Subcutaneous abdominal adipose tissue (tissue), 5 donors: ENCODE results near the gene AP3S2.

ENCODE experiments used
- H3K27ac ChIP-seq: one replicate; pipeline ENCODE4 v1.7.0; 2013; ENCODE audit warnings: low read depth, mild to moderate bottlenecking, inconsistent platforms, low read length, moderate library complexity
- H3K27me3 ChIP-seq, 5 donors: one replicate each; pipeline ENCODE4 v1.7.0; 2013; ENCODE audit warnings: low read length in 5 of 5, inconsistent platforms in 1 of 5; ENCODE audit not compliant: control insufficient read depth in 5 of 5, insufficient read depth in 4 of 5
- H3K36me3 ChIP-seq, 5 donors: one replicate each; pipeline ENCODE4 v1.7.0; 2013; ENCODE audit warnings: low read length in 5 of 5; ENCODE audit not compliant: control insufficient read depth in 5 of 5, insufficient read depth in 5 of 5
- H3K4me1 ChIP-seq, 5 donors: one replicate each; pipeline ENCODE4 v1.7.0; 2013; ENCODE audit warnings: low read length in 5 of 5, mild to moderate bottlenecking in 3 of 5, moderate library complexity in 1 of 5; ENCODE audit not compliant: control insufficient read depth in 5 of 5, insufficient read depth in 5 of 5
- H3K4me3 ChIP-seq, 5 donors: one replicate each; pipeline ENCODE4 v1.7.0; 2013; ENCODE audit warnings: low read length in 5 of 5, low read depth in 1 of 5
- H3K9ac ChIP-seq, 5 donors: one replicate each; pipeline ENCODE4 v1.7.0; 2013; ENCODE audit warnings: low read length in 5 of 5, mild to moderate bottlenecking in 4 of 5, moderate library complexity in 3 of 5
- H3K9me3 ChIP-seq, 5 donors: one replicate each; pipeline ENCODE4 v1.7.0; 2013; ENCODE audit warnings: low read length in 5 of 5; ENCODE audit not compliant: control insufficient read depth in 5 of 5
- donor health status: healthy.
- donor health status: healthy.
- donor health status: healthy.
- donor health status: healthy.
- donor health status: healthy.

Gene AP3S2

DNA sequence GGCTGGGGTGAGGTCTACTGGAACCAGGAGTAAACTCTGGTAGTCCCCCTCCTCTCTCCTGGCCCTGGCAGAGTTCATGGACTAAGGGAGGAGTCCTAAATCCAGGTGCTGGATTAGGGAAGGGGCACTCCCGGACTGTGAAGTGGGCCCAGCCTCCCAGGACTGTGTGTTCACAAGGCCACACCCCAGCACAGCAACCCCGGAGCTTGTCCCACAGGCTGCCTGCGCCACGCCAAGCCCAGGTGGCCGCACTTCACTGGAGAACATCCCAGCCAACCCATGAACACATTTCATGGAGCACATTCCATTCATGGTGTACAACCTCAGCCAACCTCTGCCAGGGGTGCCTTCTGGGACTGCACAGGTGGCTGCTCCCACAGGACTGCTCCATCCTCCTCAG is 10.7 kb upstream of the AP3S2 start:
- Histone ChIP-seq H3K9me3 (no peaks in the 10 kb centered on the region), H3K9ac (no peak overlapping the region), H3K36me3 (peaks cover 5 to 84% (median 66%) of the 10 kb centered on the region in 5 donors), H3K27me3 (no peaks in the 10 kb centered on the region), H3K27ac (no peak overlapping the region), H3K4me1 (peaks cover 0 to 2% (median 0%) of the 10 kb centered on the region in 5 donors), H3K4me3 (no peak overlapping the region)

DNA sequence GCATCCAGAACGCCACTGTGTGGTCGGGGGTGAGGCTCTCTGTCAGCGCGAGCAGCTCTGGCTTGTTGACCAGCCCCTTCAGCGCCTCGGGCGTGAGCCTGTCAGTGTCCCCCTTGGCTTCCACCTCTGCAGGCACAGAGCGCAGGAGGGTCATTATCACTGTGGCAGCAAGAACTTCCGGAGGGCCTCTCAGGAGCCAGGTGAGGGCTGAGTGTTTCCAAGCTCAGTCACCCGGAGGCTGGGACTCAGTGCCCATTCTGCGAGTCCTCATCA is 10.0 kb upstream of the AP3S2 start:
- Histone ChIP-seq H3K36me3 (peaks cover 5 to 78% (median 59%) of the 10 kb centered on the region in 5 donors), H3K27ac (no peak overlapping the region), H3K4me1 (peaks cover 0 to 6% (median 0%) of the 10 kb centered on the region in 5 donors), H3K27me3 (no peaks in the 10 kb centered on the region), H3K9me3 (no peaks in the 10 kb centered on the region), H3K4me3 (no peak overlapping the region), H3K9ac (no peak overlapping the region)

DNA sequence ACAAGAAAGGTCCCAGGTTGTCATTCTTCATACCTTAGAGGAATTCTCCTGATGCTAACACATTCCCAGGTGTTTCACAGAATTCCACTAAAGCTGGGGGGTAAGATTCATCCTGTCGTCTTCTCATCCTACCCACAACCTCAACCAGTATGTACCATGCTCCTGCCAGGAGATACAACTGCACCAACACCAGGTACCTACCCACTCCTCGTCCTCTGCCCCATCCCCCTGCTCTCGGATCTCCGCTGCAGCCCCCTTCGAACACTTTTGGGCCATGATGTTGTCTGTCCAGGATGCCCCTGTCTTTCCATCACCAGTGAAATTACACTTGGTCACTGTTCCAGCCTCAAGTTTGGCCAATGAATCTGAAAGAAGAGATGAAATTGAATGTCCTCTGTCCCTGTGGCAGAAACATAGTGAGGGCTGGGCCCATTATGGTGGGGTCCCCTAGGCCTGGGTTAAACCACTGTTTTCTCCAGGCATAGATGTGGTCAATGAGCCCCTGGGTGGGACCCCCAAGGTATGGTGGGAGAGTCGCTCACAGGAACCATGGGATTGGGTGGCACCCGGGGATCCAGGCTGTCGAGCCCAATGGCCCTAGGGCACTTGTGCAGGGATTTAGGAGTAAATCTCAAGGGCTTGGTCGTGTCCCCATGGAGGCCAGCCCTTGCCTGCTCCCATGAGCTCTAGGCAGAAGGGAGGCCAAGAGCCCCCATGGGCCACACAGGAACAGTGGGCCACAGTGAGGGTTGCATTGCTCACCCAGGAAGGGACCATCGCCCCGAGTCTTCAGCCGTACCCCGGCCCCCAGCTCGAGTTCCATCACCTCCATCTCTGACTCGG is 9.4 kb upstream of the AP3S2 start:
- Histone ChIP-seq H3K4me3 (no peak overlapping the region), H3K27me3 (no peaks in the 10 kb centered on the region), H3K9me3 (no peaks in the 10 kb centered on the region), H3K27ac (no peak overlapping the region), H3K9ac (no peak overlapping the region), H3K4me1 (peaks cover 0 to 6% (median 0%) of the 10 kb centered on the region in 5 donors), H3K36me3 (peaks cover 5 to 76% (median 59%) of the 10 kb centered on the region in 5 donors)

DNA sequence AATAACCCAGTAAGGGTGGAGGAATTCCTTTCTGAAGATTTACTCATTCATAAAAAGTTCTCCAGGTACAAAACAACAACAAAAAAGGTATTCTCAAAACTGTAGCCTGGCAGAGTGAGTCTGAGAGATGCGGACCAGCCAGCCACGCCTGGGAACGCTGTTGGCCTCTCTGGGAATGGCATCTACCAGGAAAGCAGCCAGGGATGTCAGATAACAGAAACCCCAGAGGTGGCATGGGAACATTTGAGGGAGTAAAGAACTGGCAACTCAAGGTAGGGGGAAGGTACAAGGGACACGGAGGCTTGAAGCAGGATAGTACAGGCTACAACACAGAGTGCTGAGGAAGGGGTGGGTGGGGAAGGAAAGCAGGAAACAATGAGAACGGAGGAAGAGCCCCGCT is 7.1 kb upstream of the AP3S2 start:
- peaks cover 5 to 57% (median 45%) of the 10 kb centered on the region in 5 donors for H3K36me3 ChIP-seq
- no peaks in the 10 kb centered on the region for H3K27me3 ChIP-seq
- H3K9me3 ChIP-seq: no peaks in the 10 kb centered on the region
- H3K27ac ChIP-seq: no peak overlapping the region
- H3K4me3 ChIP-seq: no peak overlapping the region
- no peak overlapping the region for H3K9ac ChIP-seq
- H3K4me1 ChIP-seq: peaks cover 0 to 6% (median 0%) of the 10 kb centered on the region in 5 donors

DNA sequence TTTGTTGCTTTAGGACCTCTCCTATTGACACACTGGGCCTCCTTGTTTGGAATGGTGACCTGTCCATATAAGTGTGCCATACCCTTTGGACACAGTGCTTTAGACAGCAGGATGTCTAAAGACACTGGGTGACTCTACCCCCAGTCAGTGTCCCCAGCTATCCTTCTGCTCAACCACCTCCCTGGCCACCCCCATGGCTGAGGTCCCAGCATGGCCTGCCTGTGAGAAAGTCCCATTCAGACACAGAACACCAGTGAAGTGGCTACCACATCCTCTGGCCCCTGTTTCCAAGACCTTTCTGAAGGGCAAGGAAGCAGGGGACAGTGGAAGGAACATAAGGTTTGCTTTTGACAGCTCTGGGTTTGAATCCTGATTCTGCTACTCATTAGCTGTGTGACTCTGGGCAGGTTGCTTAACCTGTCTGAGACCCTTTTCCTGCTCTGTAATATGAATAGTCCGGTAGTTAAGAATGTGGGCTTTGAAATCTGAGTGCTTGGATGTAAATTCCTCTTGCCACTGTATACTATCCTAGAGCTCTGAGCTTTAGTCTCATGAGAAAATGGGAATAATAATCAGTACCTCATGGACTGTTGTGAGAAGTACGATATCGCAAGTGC is 6.3 kb upstream of the AP3S2 start:
- peaks cover 5 to 49% (median 41%) of the 10 kb centered on the region in 5 donors for H3K36me3 ChIP-seq
- H3K27ac ChIP-seq: no peak overlapping the region
- no peaks in the 10 kb centered on the region for H3K27me3 ChIP-seq
- peaks cover 0 to 6% (median 0%) of the 10 kb centered on the region in 5 donors for H3K4me1 ChIP-seq
- no peak overlapping the region for H3K4me3 ChIP-seq
- H3K9ac ChIP-seq: no peak overlapping the region
- H3K9me3 ChIP-seq: no peaks in the 10 kb centered on the region

DNA sequence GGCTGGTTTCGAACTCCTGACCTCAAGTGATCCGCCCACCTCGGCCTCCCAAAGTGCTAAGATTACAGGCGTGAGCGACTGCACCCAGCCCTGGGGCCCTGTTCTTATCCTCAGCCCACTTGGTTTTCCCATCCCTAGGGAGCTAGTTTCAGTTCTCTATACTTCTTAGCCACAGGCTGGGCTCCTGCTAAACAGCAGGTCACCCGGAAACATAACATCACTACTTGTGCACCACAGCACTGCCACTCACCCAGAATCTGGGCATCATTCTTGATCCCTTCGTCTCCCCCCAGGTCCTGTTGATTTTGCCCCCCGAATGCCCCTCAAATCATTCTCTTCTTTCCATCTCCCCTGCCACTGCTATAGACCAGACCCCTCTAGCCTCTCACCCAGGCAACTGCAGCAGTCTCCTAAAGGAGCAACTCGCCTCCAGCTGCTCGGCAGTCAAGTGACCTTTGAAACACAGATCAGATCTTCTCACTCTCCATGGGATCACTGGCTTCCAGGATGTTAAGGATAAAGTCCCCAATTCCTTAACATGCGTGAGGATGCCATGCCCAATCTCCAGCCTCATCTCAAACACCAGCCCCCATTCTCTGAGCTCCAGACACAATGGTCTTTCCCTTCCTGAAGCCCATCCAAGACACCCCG is 5.6 kb upstream of the AP3S2 start:
- Histone ChIP-seq H3K4me1 (peaks cover 0 to 11% (median 2%) of the 10 kb centered on the region in 5 donors), H3K4me3 (no peak overlapping the region), H3K9ac (no peak overlapping the region), H3K27ac (no peak overlapping the region), H3K27me3 (no peaks in the 10 kb centered on the region), H3K9me3 (no peaks in the 10 kb centered on the region), H3K36me3 (peaks cover 5 to 43% (median 36%) of the 10 kb centered on the region in 5 donors)

DNA sequence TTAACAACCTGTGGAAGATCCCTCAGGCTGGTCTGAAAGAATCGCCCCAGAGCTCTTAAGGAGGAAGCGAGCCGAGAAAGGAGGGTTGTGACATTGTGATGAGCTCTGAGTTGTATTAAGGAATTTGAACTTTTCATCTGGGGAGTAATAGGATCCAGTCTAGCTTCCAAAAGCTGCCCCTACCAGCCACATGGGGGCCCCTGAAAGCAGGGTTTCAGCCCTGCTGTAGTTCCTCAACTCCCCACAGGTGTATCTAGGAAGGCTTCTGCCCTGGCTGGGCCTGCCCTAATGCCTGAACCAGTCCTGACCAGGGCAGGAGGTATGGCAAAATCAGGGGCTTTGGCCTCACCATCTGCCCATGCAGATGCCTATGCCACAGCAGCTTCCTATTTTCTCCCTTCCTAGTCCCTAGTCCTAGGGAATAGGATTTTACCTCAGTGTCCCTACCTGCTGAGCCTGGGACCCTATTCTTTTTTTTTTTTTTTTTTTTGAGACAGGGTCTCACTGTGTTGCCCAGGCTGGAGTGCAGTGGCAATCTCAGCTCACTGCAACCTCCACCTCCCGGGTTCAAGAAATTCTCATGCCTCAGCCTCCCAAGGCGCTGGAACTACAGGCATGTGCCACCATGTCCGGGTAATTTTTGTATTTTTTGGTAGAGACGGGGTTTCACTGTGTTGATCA is 5.0 kb upstream of the AP3S2 start:
- Histone ChIP-seq H3K4me3 (no peak overlapping the region), H3K27ac (no peak overlapping the region), H3K9me3 (no peaks in the 10 kb centered on the region), H3K27me3 (no peaks in the 10 kb centered on the region), H3K36me3 (peaks cover 5 to 36% (median 30%) of the 10 kb centered on the region in 5 donors), H3K9ac (no peak overlapping the region), H3K4me1 (peaks cover 2 to 16% (median 5%) of the 10 kb centered on the region in 5 donors)

DNA sequence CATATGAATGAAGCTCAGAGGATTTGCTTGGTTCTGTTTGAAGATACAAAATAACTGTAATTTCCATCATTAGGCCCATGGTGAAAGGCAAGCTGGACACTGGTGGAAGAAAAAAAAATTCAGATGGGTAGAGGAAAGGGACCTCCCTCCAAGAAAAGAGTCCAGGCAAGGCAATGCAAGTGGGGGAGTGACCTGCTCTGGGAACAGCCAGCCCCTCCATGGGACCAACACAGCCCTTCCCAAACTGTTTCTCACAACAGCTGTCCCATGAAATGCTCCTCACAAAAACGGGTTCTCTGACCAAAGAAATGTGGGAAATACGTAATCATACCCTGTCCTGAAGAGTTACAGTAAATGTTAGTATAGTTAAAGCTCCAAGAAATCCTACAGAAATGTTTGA is 4.4 kb upstream of the AP3S2 start:
- Histone ChIP-seq H3K4me3 (no peak overlapping the region), H3K27me3 (no peaks in the 10 kb centered on the region), H3K36me3 (peaks cover 5 to 30% (median 24%) of the 10 kb centered on the region in 5 donors), H3K27ac (no peak overlapping the region), H3K4me1 (peaks cover 3 to 22% (median 5%) of the 10 kb centered on the region in 5 donors), H3K9me3 (no peaks in the 10 kb centered on the region), H3K9ac (no peak overlapping the region)

DNA sequence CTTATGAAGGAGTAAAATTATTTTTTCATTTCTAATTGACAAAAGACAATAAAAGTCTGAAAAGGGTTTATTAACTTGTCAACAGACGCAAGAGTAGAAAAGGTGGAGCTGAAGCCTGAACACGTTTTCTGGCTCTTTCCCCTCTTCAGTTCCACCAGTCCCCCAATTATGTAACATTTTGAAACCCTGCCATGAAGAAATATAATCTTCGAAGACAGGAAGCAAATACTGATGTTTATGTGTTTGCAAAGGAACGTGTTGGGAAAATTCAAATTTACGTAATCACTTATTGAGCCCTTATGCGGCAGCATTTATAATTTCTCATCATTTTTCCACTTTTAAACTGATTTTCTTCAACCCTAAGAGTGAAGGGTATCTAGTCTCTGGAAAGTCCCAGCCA is 767 bp downstream of the AP3S2 start:
- H3K36me3 ChIP-seq: peaks cover 3 to 9% (median 8%) of the 10 kb centered on the region in 5 donors
- H3K9me3 ChIP-seq: no peaks in the 10 kb centered on the region
- H3K4me1 ChIP-seq: peaks cover 5 to 31% (median 17%) of the 10 kb centered on the region in 5 donors
- no peaks in the 10 kb centered on the region for H3K27me3 ChIP-seq
- H3K4me3 ChIP-seq: peak overlapping the region; percentile 84 to 93 (median 88)
- peak overlapping the region; percentile 98 for H3K27ac ChIP-seq
- H3K9ac ChIP-seq: peak overlapping the region; percentile 94 to 99 (median 96)
